Stimulated activated CD8-positive, alpha-beta memory T cell treated with anti-CD3 and anti-CD28 coated beads, Interleukin-7, amount 100 ng/mL, for 4 hours (primary cell): ENCODE results near the gene TAS2R46.
"Not testable (repeated sequence)": the region's sequence is repeated elsewhere in the genome, so short reads cannot be mapped to it uniquely, and the experiment has no call there.

Experiments used
- DNase-seq, 2 donors: peaks; one replicate each; pipeline ENCODE4 v3.0.0-alpha.2; 2020; ENCODE audit warnings: low read depth in 2 of 2

The TAS2R46 gene

GRCh38 chr12:11062194-11062593 lies at the start of gene TAS2R46:
Gene TAS2R46 (minus strand): TSS chr12:11062294. CDS start chr12:11062294, 0 bp downstream.
- not testable (repeated sequence) for DNase-seq

GRCh38 chr12:11111213-11111612 lies 49.1 kb upstream of the TAS2R46 start:
- DNase-seq = not testable (repeated sequence)

GRCh38 chr12:11108862-11109261 lies 46.8 kb upstream of the TAS2R46 start:
- DNase-seq = no peak

- no peak for DNase-seq
Measured at GRCh38 chr12:11107719-11108118, 45.6 kb upstream of the TAS2R46 start.

GRCh38 chr12:11106288-11106687 lies 44.2 kb upstream of the TAS2R46 start:
- DNase-seq = no peak

GRCh38 chr12:11105546-11105945 lies 43.5 kb upstream of the TAS2R46 start:
- no peak for DNase-seq

GRCh38 chr12:11094910-11095309 lies 32.8 kb upstream of the TAS2R46 start:
- not testable (repeated sequence) for DNase-seq

- DNase-seq = no peak
Measured at GRCh38 chr12:11092128-11092527, 30.0 kb upstream of the TAS2R46 start, which contains the start of gene TAS2R43. Gene TAS2R43 (minus strand): TSS chr12:11092313. CDS start chr12:11092229, 84 bp downstream.

- no peak for DNase-seq
Measured at GRCh38 chr12:11089246-11089645, 27.2 kb upstream of the TAS2R46 start.

- no peak for DNase-seq
Measured at GRCh38 chr12:11085419-11085818, 23.3 kb upstream of the TAS2R46 start.

GRCh38 chr12:11081987-11082386 lies 19.9 kb upstream of the TAS2R46 start:
- no peak for DNase-seq

GRCh38 chr12:11078246-11078645 lies 16.2 kb upstream of the TAS2R46 start:
- DNase-seq = no peak

GRCh38 chr12:11075642-11076041 lies 13.5 kb upstream of the TAS2R46 start:
- no peak for DNase-seq

- DNase-seq = no peak
Measured at GRCh38 chr12:11071414-11071813, 9.3 kb upstream of the TAS2R46 start.

GRCh38 chr12:11070999-11071398 lies 8.9 kb upstream of the TAS2R46 start:
- DNase-seq = no peak

GRCh38 chr12:11069854-11070365 lies 7.8 kb upstream of the TAS2R46 start:
- DNase-seq = no peak

GRCh38 chr12:11067514-11067913 lies 5.4 kb upstream of the TAS2R46 start:
- no peak for DNase-seq

- DNase-seq = no peak
Measured at GRCh38 chr12:11059784-11060183, 2.3 kb downstream of the TAS2R46 start.

- DNase-seq = no peak
Measured at GRCh38 chr12:11059041-11059440, 3.1 kb downstream of the TAS2R46 start.

- DNase-seq = no peak
Measured at GRCh38 chr12:11055306-11055705, 6.8 kb downstream of the TAS2R46 start.

- not testable (repeated sequence) for DNase-seq
Measured at GRCh38 chr12:11049806-11050531, 12.1 kb downstream of the TAS2R46 start.

GRCh38 chr12:11041366-11041765 lies 20.7 kb downstream of the TAS2R46 start:
- DNase-seq = not testable (repeated sequence)

GRCh38 chr12:11040162-11040561 lies 21.9 kb downstream of the TAS2R46 start:
- no peak for DNase-seq
